IPS-15b (cell line): ENCODE data around the gene RPL29.

Source experiments
- H3K27me3 ChIP-seq: one replicate; pipeline ENCODE4 v1.6.1; 2013; ENCODE audit warnings: low read length; ENCODE audit not compliant: control insufficient read depth, insufficient read depth
- H3K36me3 ChIP-seq: one replicate; pipeline ENCODE4 v1.6.1; 2013; ENCODE audit warnings: low read length; ENCODE audit not compliant: control insufficient read depth, insufficient read depth
- H3K4me1 ChIP-seq: one replicate; pipeline ENCODE4 v1.6.1; 2013; ENCODE audit warnings: mild to moderate bottlenecking, low read length; ENCODE audit not compliant: control insufficient read depth, insufficient read depth
- H3K4me3 ChIP-seq: one replicate; pipeline ENCODE4 v1.5.1; 2013; ENCODE audit warnings: low read depth, low read length
- H3K9ac ChIP-seq: one replicate; pipeline ENCODE4 v1.6.1; 2013; ENCODE audit warnings: low read depth, mild to moderate bottlenecking, low read length
- H3K9me3 ChIP-seq: one replicate; pipeline ENCODE4 v1.6.1; 2013; ENCODE audit warnings: mild to moderate bottlenecking, low read length; ENCODE audit not compliant: control insufficient read depth, insufficient read depth

Gene RPL29

GRCh38 chr3:51975852-51976549 is 19.7 kb downstream of the RPL29 start:
- Histone ChIP-seq H3K4me3 (peak overlapping the region; percentile 36), H3K9me3 (no peaks in the 10 kb centered on the region), H3K4me1 (peaks cover 10% of the 10 kb centered on the region), H3K36me3 (peaks cover 5% of the 10 kb centered on the region), H3K27me3 (peaks cover 32% of the 10 kb centered on the region), H3K9ac (no peak overlapping the region)

- H3K4me1 ChIP-seq: peaks cover 10% of the 10 kb centered on the region
- H3K4me3 ChIP-seq: peak within 1 kb of the TSS; percentile 36
- H3K36me3 ChIP-seq: peaks cover 5% of the 10 kb centered on the region
- no peaks in the 10 kb centered on the region for H3K9me3 ChIP-seq
- peak within 1 kb of the TSS; percentile 70 for H3K9ac ChIP-seq
- peaks cover 32% of the 10 kb centered on the region for H3K27me3 ChIP-seq
Measured at GRCh38 chr3:51974963-51975851, 20.5 kb downstream of the RPL29 start, which contains the start of gene ABHD14A. ABHD14A (plus strand) TSS chr3:51975064; CDS start chr3:51975136, 72 bp downstream.

- Histone ChIP-seq H3K9me3 (no peaks in the 10 kb centered on the region), H3K36me3 (peaks cover 5% of the 10 kb centered on the region), H3K9ac (peak overlapping the region; percentile 70), H3K4me3 (peak overlapping the region; percentile 36), H3K4me1 (peaks cover 10% of the 10 kb centered on the region), H3K27me3 (peaks cover 32% of the 10 kb centered on the region)
Measured at GRCh38 chr3:51974277-51974962, 21.3 kb downstream of the RPL29 start.

GRCh38 chr3:51971350-51971749 is 24.3 kb downstream of the RPL29 start:
- Histone ChIP-seq H3K27me3 (peaks cover 20% of the 10 kb centered on the region), H3K36me3 (peaks cover 5% of the 10 kb centered on the region), H3K9me3 (no peaks in the 10 kb centered on the region), H3K4me1 (peaks cover 21% of the 10 kb centered on the region), H3K9ac (no peak overlapping the region), H3K4me3 (no peak overlapping the region)

GRCh38 chr3:51970606-51971300 is 24.9 kb downstream of the RPL29 start:
- Histone ChIP-seq H3K36me3 (peaks cover 5% of the 10 kb centered on the region), H3K9ac (no peak overlapping the region), H3K4me3 (no peak overlapping the region), H3K4me1 (peaks cover 26% of the 10 kb centered on the region), H3K27me3 (peaks cover 22% of the 10 kb centered on the region), H3K9me3 (no peaks in the 10 kb centered on the region)

GRCh38 chr3:51969841-51970240 is 25.9 kb downstream of the RPL29 start:
- peaks cover 5% of the 10 kb centered on the region for H3K36me3 ChIP-seq
- no peak overlapping the region for H3K9ac ChIP-seq
- H3K9me3 ChIP-seq: no peaks in the 10 kb centered on the region
- H3K27me3 ChIP-seq: peaks cover 23% of the 10 kb centered on the region
- peaks cover 28% of the 10 kb centered on the region for H3K4me1 ChIP-seq
- no peak overlapping the region for H3K4me3 ChIP-seq

GRCh38 chr3:51968883-51969678 is 26.6 kb downstream of the RPL29 start:
- Histone ChIP-seq H3K36me3 (peaks cover 5% of the 10 kb centered on the region), H3K9me3 (no peaks in the 10 kb centered on the region), H3K4me1 (peaks cover 27% of the 10 kb centered on the region), H3K27me3 (peaks cover 19% of the 10 kb centered on the region), H3K9ac (no peak overlapping the region), H3K4me3 (peak overlapping the region; percentile 41)

- peaks cover 18% of the 10 kb centered on the region for H3K27me3 ChIP-seq
- no peaks in the 10 kb centered on the region for H3K9me3 ChIP-seq
- H3K36me3 ChIP-seq: peaks cover 5% of the 10 kb centered on the region
- peak overlapping the region; percentile 73 for H3K9ac ChIP-seq
- H3K4me1 ChIP-seq: peaks cover 26% of the 10 kb centered on the region
- peak overlapping the region; percentile 78 for H3K4me3 ChIP-seq
Measured at GRCh38 chr3:51968170-51968775, 27.4 kb downstream of the RPL29 start.

GRCh38 chr3:51967384-51968169 is 28.1 kb downstream of the RPL29 start, which contains the start of gene PCBP4:
PCBP4 (minus strand) TSS chr3:51967454; CDS start chr3:51961240, 6,214 bp downstream.
- no peaks in the 10 kb centered on the region for H3K9me3 ChIP-seq
- peak within 1 kb of the TSS; percentile 73 for H3K9ac ChIP-seq
- H3K4me3 ChIP-seq: peak within 1 kb of the TSS; percentile 78
- peaks cover 22% of the 10 kb centered on the region for H3K27me3 ChIP-seq
- peaks cover 29% of the 10 kb centered on the region for H3K4me1 ChIP-seq
- peaks cover 5% of the 10 kb centered on the region for H3K36me3 ChIP-seq

GRCh38 chr3:51966922-51967383 is 28.7 kb downstream of the RPL29 start:
- Histone ChIP-seq H3K9ac (no peak overlapping the region), H3K27me3 (peaks cover 26% of the 10 kb centered on the region), H3K4me1 (peaks cover 29% of the 10 kb centered on the region), H3K36me3 (peaks cover 5% of the 10 kb centered on the region), H3K9me3 (no peaks in the 10 kb centered on the region), H3K4me3 (peak overlapping the region; percentile 61)
